Anterior cingulate cortex (tissue), 58 donors: ENCODE results near the gene NXPH3.
"Not testable (repeated sequence)": the region's sequence is repeated elsewhere in the genome, so short reads cannot be mapped to it uniquely, and the experiment has no call there.

ENCODE experiments used
- DNase-seq, 58 donors: peaks; one replicate each; lab custom pipeline; 2025; lab: John Stamatoyannopoulos, UW

Gene NXPH3

GRCh38 chr17:49575679-49576087 lies at the start of gene NXPH3:
Gene NXPH3 (plus strand): TSS chr17:49575871. CDS start chr17:49576220, 349 bp downstream.
- DNase-seq: peak in 26 of 58 donors; percentile 14 to 74 (median 28)

DNA sequence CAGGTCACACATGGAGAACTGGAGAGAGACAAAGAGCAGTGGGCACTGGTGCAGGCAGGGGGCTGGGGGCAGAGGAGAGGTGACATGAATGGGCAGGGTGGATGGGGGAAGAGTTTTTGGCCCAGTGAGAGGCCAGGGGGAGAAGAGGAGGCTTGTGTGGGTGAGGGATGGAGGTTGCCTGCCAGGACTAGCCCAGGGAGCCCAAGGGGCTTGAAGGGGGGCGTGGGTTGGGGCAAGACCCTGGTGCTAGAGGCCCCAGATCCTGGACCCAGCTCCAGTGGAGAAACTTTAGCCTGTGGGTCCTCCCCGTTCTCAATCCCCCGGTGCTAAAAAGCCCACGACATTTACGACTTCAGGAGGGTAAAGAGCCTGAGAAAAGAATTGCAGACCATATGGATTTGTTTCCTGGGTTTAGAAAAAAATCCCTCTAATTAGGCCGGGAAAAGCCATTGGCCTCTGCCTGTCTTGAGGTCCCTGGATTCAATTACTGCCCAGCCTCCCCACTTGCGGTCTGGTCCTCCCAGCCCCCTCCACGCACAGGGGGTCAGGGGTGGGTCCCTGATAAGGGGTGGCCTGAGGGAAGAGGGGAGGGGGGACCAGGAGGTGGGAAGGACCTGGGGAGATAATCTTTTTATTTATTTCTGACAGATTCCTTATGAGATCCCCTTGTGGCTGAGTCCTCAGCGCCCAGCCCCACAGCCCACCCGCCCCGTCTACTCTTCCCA lies 47.6 kb upstream of the NXPH3 start:
- DNase-seq: no peak

DNA sequence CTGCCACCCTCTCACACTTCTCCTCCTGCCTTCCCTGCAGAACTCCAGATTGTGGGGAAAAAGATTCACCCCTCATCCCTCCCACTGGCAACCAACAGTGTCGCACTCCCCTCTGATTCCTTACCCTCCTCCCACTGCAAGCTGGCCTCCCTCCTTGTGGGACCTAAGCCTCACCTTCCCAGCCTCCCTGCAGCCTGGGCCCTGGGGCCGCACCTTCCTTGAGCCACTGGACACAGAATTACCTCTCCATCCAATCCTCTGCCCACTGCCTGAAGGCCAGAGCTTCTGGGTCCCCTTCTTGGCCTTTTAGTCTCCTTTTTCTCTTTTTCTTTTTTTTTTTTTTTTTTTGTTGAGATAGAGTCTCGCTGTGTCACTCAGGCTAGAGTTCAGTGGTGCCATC lies 46.7 kb upstream of the NXPH3 start:
- no peak for DNase-seq

DNA sequence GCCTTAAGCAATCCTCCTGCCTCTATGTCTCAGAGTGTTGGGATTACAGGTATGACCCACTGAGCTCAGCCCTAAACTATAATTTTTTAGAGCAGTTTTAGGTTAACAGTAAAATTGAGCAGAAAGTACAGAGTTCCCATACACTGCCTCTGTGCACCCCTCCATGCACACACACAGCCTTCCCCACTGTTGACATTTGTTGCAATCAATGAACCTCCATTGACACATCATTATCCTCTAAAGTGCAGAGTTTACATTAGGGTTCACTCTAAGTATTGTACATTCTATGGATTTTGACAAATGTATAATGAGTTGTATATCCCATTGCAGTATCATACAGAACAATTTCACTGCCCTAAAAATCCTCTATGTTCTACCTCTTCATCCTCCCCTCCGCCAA lies 45.6 kb upstream of the NXPH3 start:
- no peak for DNase-seq

GRCh38 chr17:49543860-49544259 lies 31.8 kb upstream of the NXPH3 start:
- no peak for DNase-seq

DNA sequence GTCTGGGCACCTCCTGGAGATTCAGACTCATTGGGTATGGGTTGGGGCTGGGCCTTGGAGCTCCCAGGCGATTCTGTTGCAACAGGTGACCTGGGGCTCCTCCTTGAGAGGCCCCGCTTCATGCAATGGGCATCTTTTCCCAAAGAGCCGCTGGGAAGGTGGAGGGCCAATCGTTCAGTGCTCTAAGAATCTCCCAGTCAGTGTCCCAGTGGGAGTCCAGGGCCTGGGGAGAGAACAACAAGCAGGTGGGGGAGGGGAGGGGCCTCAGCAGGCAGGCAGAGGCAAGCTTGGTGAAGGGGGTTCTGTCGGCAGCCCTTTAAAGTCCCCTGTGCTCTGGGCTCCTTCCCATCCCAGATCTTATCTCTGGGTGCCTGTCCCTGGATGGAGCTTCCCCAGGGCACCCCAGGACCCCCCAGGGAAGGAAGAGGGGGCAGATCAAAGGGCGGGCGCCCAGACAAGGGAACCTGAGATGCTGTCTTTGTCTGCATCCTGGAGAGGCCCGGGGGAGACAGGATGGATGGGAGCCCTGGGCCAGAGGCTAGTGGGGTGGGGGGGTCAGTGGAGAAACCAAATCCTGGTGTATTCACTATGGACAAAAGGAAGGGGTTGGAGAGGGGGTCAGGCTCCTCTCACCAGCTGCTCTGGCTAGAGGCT lies 30.5 kb upstream of the NXPH3 start:
- no peak for DNase-seq

- DNase-seq: no peak
Measured at GRCh38 chr17:49545806-49546545, 29.7 kb upstream of the NXPH3 start.

GRCh38 chr17:49546546-49547535 lies 28.8 kb upstream of the NXPH3 start:
- DNase-seq: no peak

- DNase-seq: no peak
Measured at GRCh38 chr17:49547566-49547965, 28.1 kb upstream of the NXPH3 start.

GRCh38 chr17:49548051-49548505 lies 27.6 kb upstream of the NXPH3 start:
- DNase-seq: no peak

- peak in 6 of 58 donors; percentile 7 to 31 (median 16) for DNase-seq
Measured at GRCh38 chr17:49548506-49549310, 27.0 kb upstream of the NXPH3 start.

- DNase-seq: no peak
Measured at GRCh38 chr17:49549311-49549605, 26.4 kb upstream of the NXPH3 start.

GRCh38 chr17:49549691-49550678 lies 25.7 kb upstream of the NXPH3 start:
- no peak for DNase-seq

- not testable (repeated sequence) for DNase-seq
Measured at GRCh38 chr17:49550764-49551163, 24.9 kb upstream of the NXPH3 start.

DNA sequence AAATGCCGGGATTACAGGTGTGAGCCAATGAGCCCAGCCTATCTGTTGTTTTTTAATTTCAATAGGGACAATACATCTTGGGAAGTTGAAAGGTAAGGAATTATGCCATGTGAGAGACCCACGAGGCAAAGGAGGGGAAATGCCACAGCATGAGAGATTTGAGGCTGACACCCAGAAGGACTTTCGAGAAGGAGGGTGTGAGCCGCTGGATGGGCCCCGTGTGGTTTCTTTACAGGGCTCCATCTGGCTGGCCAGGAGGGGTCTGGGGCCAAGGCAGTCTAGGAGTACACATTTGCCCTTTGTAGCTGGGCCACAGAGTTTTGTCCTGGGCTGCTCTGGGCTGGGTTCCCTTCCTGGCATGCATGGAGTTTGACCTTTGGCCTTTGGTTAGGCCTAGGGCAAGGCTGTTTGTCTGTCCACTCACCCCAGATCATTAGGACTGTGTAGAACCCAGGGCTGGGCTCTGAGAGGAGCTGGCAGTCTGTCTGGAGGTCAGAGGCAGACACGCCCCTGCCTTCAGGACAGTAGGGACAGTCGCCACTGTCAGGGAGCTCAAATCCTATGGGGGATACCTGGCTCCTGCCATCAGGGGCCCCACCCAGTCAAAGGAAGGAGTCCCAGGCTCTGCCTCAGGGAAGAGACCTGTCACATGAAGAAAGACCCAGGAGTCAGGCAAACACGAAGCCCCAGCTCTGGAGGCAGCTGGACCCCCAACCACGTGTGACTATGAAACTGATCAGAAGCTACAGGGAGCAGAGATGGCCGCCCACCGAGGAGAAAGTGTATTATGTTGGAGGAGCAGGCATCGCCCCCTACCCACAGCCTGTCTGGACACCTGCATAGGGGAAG lies 24.2 kb upstream of the NXPH3 start:
- DNase-seq: no peak

- DNase-seq: no peak
Measured at GRCh38 chr17:49552070-49552751, 23.5 kb upstream of the NXPH3 start.
